Measurements from ENCODE around the gene UIMC1.
"Not testable (repeated sequence)": the region's sequence is repeated elsewhere in the genome, so short reads cannot be mapped to it uniquely, and the experiment has no call there.

GRCh38 chr5:176873011-176873410 is 133.6 kb downstream of the UIMC1 start:
- not testable (repeated sequence) for TF ChIP-seq CTCF (IDR thresholded peaks at IDR 0.05; ENCODE audit: low read depth, low read length, poor library complexity, severe bottlenecking); EZH2phosphoT487 (IDR thresholded peaks at IDR 0.05; ENCODE audit: borderline replicate concordance, low read length)
